Measurements from ENCODE around the gene TNNI3K.

Gene TNNI3K

DNA sequence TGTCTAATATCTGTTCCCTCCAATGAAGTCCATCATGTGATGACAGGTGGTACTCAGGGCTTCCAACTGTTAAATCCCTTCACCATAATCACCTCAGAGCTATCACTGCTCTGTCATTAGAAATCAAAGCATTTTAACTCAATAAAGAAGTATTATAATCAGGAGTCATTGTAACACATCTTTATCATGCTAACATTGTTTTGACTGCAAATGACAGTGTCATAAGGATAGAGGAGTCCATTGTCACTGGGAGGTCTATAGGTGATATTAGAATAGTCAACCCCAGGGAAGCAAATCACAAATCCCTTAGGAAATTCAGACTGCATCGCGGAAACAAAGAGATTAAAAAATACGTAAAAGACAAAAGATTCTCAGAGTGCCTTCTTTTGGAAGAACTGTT, 246.4 kb downstream of the TNNI3K start:
- H3K4me3 ChIP-seq (ENCODE audit: low read depth, low read length) = no peak overlapping the region

GRCh38 chr1:74485622-74486021, 250.4 kb downstream of the TNNI3K start:
- no peak overlapping the region for H3K4me3 ChIP-seq (ENCODE audit: low read depth, low read length)

DNA sequence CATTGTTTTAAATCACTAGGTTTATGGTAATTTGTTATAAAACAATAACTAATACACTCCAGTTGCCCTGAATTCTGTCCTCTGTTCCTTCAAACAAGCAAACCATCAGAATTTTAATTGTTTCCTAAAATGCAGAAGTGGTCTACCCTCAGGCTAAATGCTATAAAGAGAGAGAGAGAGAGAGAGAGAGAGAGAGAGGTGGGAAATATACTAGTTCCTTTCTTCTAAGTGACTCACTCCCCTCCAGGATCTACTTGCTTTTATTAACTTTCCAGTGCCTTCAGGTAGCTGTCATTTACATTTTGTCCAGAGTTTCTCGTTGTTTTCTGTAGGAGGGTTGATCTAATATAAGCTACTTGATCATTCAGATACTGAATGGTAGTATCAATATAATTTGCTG, 250.8 kb downstream of the TNNI3K start:
- no peak overlapping the region for H3K4me3 ChIP-seq (ENCODE audit: low read depth, low read length)

- H3K4me3 ChIP-seq (ENCODE audit: low read depth, low read length) = no peak overlapping the region
These were observed 261.5 kb downstream of the TNNI3K start for GRCh38 chr1:74496669-74497068.

- H3K4me3 ChIP-seq (ENCODE audit: low read depth, low read length) = no peak overlapping the region
These were observed 263.7 kb downstream of the TNNI3K start for GRCh38 chr1:74498901-74499300.

DNA sequence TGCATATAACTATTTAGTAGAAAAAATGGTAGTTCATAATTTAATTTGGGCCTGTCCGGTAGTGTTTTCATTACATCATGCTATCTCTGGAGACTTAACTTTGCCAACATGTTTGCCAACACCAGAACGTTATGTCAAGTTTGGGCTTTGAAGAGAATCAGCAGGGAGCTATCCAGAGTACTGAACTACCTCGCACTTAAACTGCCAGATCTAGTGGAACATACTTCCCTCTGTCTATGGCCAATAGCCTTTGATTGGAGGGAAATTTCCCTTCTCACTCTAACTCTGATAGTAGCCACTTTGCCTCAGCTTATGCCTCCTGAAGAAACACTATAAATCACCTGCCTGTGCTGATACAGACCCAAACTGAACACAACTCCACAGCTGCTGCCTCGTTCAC, 267.2 kb downstream of the TNNI3K start:
- H3K4me3 ChIP-seq (ENCODE audit: low read depth, low read length) = no peak overlapping the region

GRCh38 chr1:74502858-74503257, 267.7 kb downstream of the TNNI3K start:
- no peak overlapping the region for H3K4me3 ChIP-seq (ENCODE audit: low read depth, low read length)

- H3K4me3 ChIP-seq (ENCODE audit: low read depth, low read length) = no peak overlapping the region
These were observed 269.1 kb downstream of the TNNI3K start for GRCh38 chr1:74504125-74504932.

- no peak overlapping the region for H3K4me3 ChIP-seq (ENCODE audit: low read depth, low read length)
These were observed 269.8 kb downstream of the TNNI3K start for GRCh38 chr1:74504933-74505512.

DNA sequence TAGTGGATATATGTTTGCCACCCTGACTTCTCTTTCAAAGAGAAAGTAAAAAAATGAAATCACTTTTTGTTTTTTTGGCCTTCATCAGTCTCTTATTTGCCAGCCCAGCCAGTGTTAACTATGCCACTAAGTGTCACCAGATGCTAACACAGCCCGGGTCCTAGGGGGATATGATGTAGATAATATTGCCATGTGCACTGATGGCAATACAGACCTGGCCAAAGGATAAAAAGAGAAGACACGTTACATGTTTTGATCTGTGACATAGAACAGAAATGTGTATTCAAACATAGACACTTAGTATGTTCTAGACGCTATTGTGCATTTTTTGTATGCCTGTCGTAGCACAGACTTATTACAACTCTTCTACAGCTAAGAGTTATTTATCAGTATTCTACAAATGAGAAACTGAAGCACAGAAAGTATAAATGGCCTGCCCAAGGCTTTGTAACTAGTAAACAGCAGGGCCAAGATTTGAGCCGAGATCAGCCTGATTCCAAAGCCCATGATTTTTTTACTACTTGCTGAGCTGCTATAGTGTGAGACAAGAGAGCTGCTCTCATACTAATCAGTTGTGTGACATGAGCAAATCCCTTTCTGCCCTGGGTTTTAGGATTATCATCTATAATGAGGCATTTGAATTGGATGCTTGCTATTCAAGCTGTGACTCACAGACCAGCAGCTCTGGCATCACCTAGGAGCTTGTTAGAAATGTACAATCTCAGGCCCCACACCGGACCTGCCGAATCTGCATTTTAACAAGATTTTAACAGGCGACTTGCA, 270.9 kb downstream of the TNNI3K start:
- no peak overlapping the region for H3K4me3 ChIP-seq (ENCODE audit: low read depth, low read length)

DNA sequence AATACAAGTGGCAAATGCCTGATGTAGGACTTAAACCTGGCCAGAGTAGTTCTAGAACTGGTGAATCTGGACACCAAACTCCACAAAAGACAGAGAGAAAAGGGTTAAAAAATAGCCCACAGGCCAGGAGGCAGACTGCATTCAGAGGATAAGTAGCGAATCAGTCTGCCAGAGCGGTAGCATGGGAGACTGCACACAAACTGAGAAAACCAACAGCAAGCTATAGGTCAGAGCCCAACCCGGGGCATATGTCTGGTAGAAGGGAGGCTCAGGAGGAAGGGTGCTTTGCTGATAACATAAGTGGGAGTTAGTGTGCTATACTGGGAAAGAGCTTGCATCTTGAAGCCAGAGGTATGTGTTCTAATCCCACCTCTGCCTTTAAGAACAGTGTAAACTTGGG, 273.3 kb downstream of the TNNI3K start:
- H3K4me3 ChIP-seq (ENCODE audit: low read depth, low read length) = no peak overlapping the region

- H3K4me3 ChIP-seq (ENCODE audit: low read depth, low read length) = no peak within 1 kb of the TSS
These were observed 277.2 kb downstream of the TNNI3K start, which contains the start of gene LRRC53 for GRCh38 chr1:74512170-74512915. TSS of gene LRRC53 (minus strand) at chr1:74512611. CDS start at chr1:74483349, 29,262 bp downstream.

DNA sequence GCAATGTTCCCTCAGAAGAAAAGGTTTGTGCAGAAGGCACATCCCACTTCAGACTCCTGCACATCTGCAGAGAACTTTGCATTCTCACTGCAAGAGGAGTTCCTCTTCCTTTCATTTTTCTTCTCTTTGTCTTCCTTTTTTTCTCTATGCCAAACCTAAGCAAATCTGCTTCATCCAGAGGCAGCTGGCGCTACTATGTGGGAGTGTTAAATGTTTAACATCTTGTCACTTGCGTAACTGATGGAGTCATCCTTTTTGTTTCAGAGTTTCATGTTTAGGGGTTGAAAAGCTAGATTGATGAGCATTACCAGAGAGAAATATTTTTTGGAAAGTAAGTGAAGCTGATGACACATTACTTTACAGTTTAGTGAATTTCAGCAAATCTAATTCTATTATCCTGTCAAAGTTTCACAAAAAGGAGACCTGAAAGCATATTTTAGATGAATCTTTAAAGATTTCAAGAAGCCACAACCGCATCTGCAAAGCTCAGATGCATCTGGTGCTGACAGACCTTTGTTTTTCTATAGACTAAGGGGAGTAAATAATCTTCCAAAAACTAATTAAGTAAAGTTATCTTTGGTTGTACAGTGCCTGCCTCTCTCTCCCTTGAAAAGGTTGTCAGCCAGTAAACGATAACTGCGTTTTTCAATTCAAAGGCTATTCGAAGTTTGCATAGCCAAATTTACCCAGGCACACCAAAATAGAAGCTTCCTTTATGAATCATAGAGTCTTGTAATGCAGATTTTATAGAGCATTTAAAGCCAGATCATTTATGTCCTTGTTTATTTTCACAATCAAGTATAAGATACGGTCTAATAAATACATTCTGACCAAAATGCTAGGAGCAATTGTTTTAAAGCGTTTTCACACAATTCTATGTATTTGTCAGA, 278.5 kb downstream of the TNNI3K start:
- no peak overlapping the region for H3K4me3 ChIP-seq (ENCODE audit: low read depth, low read length)

GRCh38 chr1:74517599-74518051, 282.4 kb downstream of the TNNI3K start:
- no peak overlapping the region for H3K4me3 ChIP-seq (ENCODE audit: low read depth, low read length)

GRCh38 chr1:74522148-74522547, 287.0 kb downstream of the TNNI3K start:
- H3K4me3 ChIP-seq (ENCODE audit: low read depth, low read length) = no peak overlapping the region

DNA sequence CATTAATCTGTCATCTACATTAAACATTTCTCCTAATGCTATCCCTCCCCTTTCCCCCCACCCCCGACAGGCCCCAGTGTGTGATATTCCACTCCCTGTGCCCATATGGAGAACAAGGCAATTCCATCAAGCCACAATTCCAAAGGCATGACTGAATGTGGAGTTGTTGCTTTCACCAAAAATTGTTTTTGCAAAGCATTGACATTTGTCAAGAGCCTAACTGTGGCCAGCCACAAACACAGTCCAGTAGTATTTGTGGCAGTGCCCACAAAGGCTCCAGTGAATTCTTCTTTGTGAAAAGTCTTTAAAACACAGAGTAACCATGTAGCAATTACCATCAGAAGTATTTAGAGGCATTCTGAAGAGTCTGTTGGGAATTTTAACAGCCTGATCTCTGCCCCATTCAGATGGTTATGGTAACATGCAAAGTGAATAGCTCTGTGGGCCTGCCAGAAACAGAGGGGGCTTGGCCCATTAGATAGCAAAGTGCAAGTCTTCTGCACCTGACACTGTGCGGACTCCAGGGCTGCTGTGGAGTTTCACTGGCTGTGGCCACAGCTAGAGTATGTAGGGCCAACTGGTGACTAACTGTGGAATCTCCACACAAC, 288.8 kb downstream of the TNNI3K start:
- H3K4me3 ChIP-seq (ENCODE audit: low read depth, low read length) = no peak overlapping the region

GRCh38 chr1:74526708-74527107, 291.5 kb downstream of the TNNI3K start:
- no peak overlapping the region for H3K4me3 ChIP-seq (ENCODE audit: low read depth, low read length)

- H3K4me3 ChIP-seq (ENCODE audit: low read depth, low read length) = no peak overlapping the region
These were observed 292.9 kb downstream of the TNNI3K start for GRCh38 chr1:74528123-74528522.

- no peak overlapping the region for H3K4me3 ChIP-seq (ENCODE audit: low read depth, low read length)
These were observed 295.7 kb downstream of the TNNI3K start for GRCh38 chr1:74530892-74531291.

GRCh38 chr1:74531796-74532195, 296.6 kb downstream of the TNNI3K start:
- no peak overlapping the region for H3K4me3 ChIP-seq (ENCODE audit: low read depth, low read length)
